ENCODE measurements around the gene CDKN1A. TPM values are rescaled to one million over a fixed set of nuclear protein-coding genes. Genes with fewer than 3 reads are reported as not detected.
A peak's percentile ranks its signal among the peaks of the same experiment; 100 is the strongest.

CDKN1A gene
- total and polyA plus RNA-seq, 9 of the 15 experiments (the other 6 are each of a cell fraction or from before 2014, with no cell fraction given) = 0.25 to 8.1 (median 5.1) TPM

DNA sequence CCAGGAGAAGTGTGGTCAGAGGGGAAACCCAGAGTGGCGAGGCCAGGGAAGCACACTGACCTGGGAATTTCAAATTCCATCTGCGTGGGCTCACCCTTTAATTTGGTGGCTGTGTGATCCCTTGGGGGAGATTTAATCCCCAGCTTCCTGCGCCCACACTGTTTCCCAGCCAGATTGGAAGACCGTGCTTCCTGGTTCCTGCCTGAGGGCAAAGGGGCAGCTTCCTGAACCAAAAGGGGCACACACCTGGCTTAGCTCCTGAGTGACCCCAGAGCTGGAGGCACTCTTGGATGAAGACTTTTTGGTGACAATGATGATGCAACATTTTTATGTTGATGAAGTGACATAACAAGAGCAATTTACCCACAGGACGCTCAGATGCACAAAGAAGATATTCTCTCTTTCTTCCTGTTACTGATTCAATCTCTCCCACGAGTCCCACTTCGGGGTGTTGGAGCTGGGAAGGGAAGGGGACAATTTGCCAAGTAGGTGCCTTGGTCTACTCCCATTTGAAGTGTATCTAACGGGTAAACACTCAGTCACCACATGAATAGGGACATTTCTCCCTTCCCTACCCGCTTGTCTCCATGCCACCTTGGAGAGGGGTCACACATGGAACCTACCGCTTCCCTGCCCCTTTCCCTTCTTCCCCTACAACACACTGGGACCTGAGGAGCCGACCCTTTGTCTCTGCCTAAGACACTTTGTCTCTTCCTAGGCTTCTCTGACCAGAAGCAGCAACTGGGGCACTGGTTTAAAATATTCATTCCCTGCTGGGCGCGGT is 28.6 kb upstream of the CDKN1A start:
- BruUV-seq (replicated peaks) = no TSS peak
- H2AFZ ChIP-seq (ENCODE audit: low read depth, low read length) = no peak overlapping the region
- TF ChIP-seq ZNF12 (CRISPR knock-in tag; IDR thresholded peaks at IDR 0.05) = no peak
- TF ChIP-seq SMARCA4 (IDR thresholded peaks at IDR 0.05) = peak; percentile 50; the same call in 1 of the 2 replicates
- TF ChIP-seq, protein P1, sequence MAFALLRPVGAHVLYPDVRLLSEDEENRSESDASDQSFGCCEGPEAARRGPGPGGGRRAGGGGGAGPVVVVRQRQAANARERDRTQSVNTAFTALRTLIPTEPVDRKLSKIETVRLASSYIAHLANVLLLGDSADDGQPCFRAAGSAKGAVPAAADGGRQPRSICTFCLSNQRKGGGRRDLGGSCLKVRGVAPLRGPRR (CRISPR knock-in tag; IDR thresholded peaks at IDR 0.05) = no peak
- peak in 1 of 2 experiments; percentile 44; a peak in 1 of 4 replicates for TF ChIP-seq TEAD1 (CRISPR knock-in tag; IDR thresholded peaks at IDR 0.05)
- no peak for TF ChIP-seq ZNF165 (CRISPR knock-in tag; IDR thresholded peaks at IDR 0.05; ENCODE audit: borderline replicate concordance)
- TF ChIP-seq, protein P2, sequence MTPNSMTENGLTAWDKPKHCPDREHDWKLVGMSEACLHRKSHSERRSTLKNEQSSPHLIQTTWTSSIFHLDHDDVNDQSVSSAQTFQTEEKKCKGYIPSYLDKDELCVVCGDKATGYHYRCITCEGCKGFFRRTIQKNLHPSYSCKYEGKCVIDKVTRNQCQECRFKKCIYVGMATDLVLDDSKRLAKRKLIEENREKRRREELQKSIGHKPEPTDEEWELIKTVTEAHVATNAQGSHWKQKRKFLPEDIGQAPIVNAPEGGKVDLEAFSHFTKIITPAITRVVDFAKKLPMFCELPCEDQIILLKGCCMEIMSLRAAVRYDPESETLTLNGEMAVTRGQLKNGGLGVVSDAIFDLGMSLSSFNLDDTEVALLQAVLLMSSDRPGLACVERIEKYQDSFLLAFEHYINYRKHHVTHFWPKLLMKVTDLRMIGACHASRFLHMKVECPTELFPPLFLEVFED (CRISPR knock-in tag; conservative IDR thresholded peaks at IDR 0.05) = no peak
- TF ChIP-seq POLR2A (conservative IDR thresholded peaks at IDR 0.05) = no peak
- TF ChIP-seq, protein P3, sequence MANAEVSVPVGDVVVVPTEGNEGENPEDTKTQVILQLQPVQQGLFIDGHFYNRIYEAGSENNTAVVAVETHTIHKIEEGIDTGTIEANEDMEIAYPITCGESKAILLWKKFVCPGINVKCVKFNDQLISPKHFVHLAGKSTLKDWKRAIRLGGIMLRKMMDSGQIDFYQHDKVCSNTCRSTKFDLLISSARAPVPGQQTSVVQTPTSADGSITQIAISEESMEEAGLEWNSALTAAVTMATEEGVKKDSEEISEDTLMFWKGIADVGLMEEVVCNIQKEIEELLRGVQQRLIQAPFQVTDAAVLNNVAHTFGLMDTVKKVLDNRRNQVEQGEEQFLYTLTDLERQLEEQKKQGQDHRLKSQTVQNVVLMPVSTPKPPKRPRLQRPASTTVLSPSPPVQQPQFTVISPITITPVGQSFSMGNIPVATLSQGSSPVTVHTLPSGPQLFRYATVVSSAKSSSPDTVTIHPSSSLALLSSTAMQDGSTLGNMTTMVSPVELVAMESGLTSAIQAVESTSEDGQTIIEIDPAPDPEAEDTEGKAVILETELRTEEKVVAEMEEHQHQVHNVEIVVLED (CRISPR knock-in tag; IDR thresholded peaks at IDR 0.05) = no peak
- no peak for TF ChIP-seq TBP (optimal IDR thresholded peaks at IDR 0.05; ENCODE audit: low read depth, low read length)
- peak in 1 of 2 experiments; percentile 5; a peak in 1 of 4 replicates for TF ChIP-seq RCOR1 (IDR thresholded peaks at IDR 0.05; ENCODE audit: borderline replicate concordance in 1 of 2, low read depth in 2 of 2, low read length in 2 of 2)
- TF ChIP-seq C11orf30 (IDR thresholded peaks at IDR 0.05; ENCODE audit: low read depth) = peak; percentile 47; the same call in 1 of the 2 replicates
- TF ChIP-seq PPARD (CRISPR knock-in tag; IDR thresholded peaks at IDR 0.05) = no peak
- TF ChIP-seq ZNF830 (CRISPR knock-in tag; IDR thresholded peaks at IDR 0.05) = no peak
- TF ChIP-seq ZNF217 (CRISPR knock-in tag; IDR thresholded peaks at IDR 0.05) = no peak
- TF ChIP-seq, protein P4, sequence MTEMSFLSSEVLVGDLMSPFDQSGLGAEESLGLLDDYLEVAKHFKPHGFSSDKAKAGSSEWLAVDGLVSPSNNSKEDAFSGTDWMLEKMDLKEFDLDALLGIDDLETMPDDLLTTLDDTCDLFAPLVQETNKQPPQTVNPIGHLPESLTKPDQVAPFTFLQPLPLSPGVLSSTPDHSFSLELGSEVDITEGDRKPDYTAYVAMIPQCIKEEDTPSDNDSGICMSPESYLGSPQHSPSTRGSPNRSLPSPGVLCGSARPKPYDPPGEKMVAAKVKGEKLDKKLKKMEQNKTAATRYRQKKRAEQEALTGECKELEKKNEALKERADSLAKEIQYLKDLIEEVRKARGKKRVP (CRISPR knock-in tag; IDR thresholded peaks at IDR 0.05) = peak; percentile 96
- no peak for TF ChIP-seq U2AF1 (optimal IDR thresholded peaks at IDR 0.05; ENCODE audit: low read depth, low read length)
- no peak for TF ChIP-seq NUFIP1 (IDR thresholded peaks at IDR 0.05; ENCODE audit: partially characterized antibody)
- TF ChIP-seq, protein P5, sequence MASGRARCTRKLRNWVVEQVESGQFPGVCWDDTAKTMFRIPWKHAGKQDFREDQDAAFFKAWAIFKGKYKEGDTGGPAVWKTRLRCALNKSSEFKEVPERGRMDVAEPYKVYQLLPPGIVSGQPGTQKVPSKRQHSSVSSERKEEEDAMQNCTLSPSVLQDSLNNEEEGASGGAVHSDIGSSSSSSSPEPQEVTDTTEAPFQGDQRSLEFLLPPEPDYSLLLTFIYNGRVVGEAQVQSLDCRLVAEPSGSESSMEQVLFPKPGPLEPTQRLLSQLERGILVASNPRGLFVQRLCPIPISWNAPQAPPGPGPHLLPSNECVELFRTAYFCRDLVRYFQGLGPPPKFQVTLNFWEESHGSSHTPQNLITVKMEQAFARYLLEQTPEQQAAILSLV (tag; IDR thresholded peaks at IDR 0.05) = peak; percentile 91

More for the DNA sequence above, 28.6 kb upstream of the CDKN1A start:
- Histone ChIP-seq H3K4me1 (replicated peaks in 1 of 2; ENCODE audit: control insufficient read depth in 2 of 2, insufficient read depth in 2 of 2, low read length in 2 of 2) (peaks cover 0 to 16% of the 10 kb centered on the region in 2 experiments; a peak in 3 of 5 replicates), H3K27ac (ENCODE audit: extremely low read depth, low read depth, low read length) (no peak overlapping the region), H3K9me3 (replicated peaks; ENCODE audit: control insufficient read depth, insufficient read depth, low read depth, low read length) (no peaks in the 10 kb centered on the region), H3K27me3 (ENCODE audit: control insufficient read depth in 2 of 2, insufficient read depth in 2 of 2, low read length in 2 of 2) (peaks cover 50 to 57% of the 10 kb centered on the region in 2 experiments), H3K4me3 (no peak overlapping the region), H3K36me3 (ENCODE audit: control insufficient read depth, insufficient read depth, low read length) (no peaks in the 10 kb centered on the region), H3K9me1 (ENCODE audit: control insufficient read depth, insufficient read depth, low read length) (no peaks in the 10 kb centered on the region), H3K4me2 (ENCODE audit: insufficient read depth, low read length) (peak overlapping the region; percentile 54; the same call in 1 of the 2 replicates), H3K9ac (ENCODE audit: insufficient read depth in 1 of 2, low read depth in 2 of 2, low read length in 2 of 2) (no peak overlapping the region), H4K20me1 (replicated peaks; ENCODE audit: control insufficient read depth, insufficient read depth, low read length) (no peaks in the 10 kb centered on the region), H3K79me2 (ENCODE audit: control insufficient read depth, insufficient read depth, low read length) (no peaks in the 10 kb centered on the region)
- intact Hi-C loops (cut with micrococcal nuclease) = no loop called here
- ChIA-PET POLR2A (interaction anchor here (0.7 to 1.5 kb wide), 7 partner anchors 14 to 572 kb away, joined by 3 to 4 read pairs (median 3); no protein-coding TSS in a partner anchor), CTCF (ENCODE audit: low intra/inter-chr PET ratio) (no interaction called here)
- ATAC-seq = peak; percentile 34
- 16% methylated on average over 13 of the region's 13 CpGs for WGBS (ENCODE audit: insufficient coverage, low coverage, missing lambda C conversion rate)
- in situ Hi-C loops (cut with MboI) = no loop called here
- DNase-seq (ENCODE audit: extremely low read depth in 1 of 4, low spot score in 3 of 4) = no peak
- peak; percentile 48 for FAIRE-seq

Data from K562 (cell line).